Breast epithelium (tissue), 3 donors: ENCODE measurements around the gene ATG7.

Experiments used
- CTCF ChIP-seq, 3 donors: fragments of 450-650 bp; IDR thresholded peaks; one replicate each; pipeline ENCODE4 v1.5.1; 2016 to 2017; ENCODE audit warnings: antibody characterized with exemption in 3 of 3, mild to moderate bottlenecking in 3 of 3, moderate library complexity in 3 of 3
- POLR2A ChIP-seq: fragments of 450-650 bp; IDR thresholded peaks from one replicate; pipeline ENCODE4 v1.6.1; 2016; ENCODE audit warnings: antibody characterized with exemption, mild to moderate bottlenecking, moderate library complexity

GRCh38 chr3:11273891-11274291 lies 1.7 kb downstream of the ATG7 start:
- TF ChIP-seq CTCF (IDR thresholded peaks at IDR 0.05): no peak
- TF ChIP-seq POLR2A: no peak
